K562 (cell line): ENCODE data around the gene ELK4. TPM values are rescaled to one million over a fixed set of nuclear protein-coding genes. Genes with fewer than 3 reads are reported as not detected.

Experiments
- EZH2 ChIP-seq: IDR thresholded peaks from 2 replicates; pipeline ENCODE4 v1.6.1; 2012; ENCODE audit warnings: low read depth, mild to moderate bottlenecking, inconsistent platforms, low read length, borderline replicate concordance
- HOXB6 ChIP-seq: fragments of 250-450 bp; sonication (Bioruptor Pico); IDR thresholded peaks from 2 replicates; pipeline ENCODE4 v1.5.1; 2022; ENCODE audit warnings: mild to moderate bottlenecking, borderline replicate concordance
- SMAD4 ChIP-seq: fragments of 250-450 bp; sonication (Bioruptor Pico); conservative IDR thresholded peaks from 2 replicates; pipeline ENCODE4 v1.8.0; 2021; ENCODE audit warnings: inconsistent platforms, mild to moderate bottlenecking, moderate library complexity
- SPI1 ChIP-seq: IDR thresholded peaks from 2 replicates; pipeline ENCODE4 v1.6.1; 2011; ENCODE audit warnings: low read depth, low read length, control low read depth, borderline replicate concordance
- THRB ChIP-seq: fragments of 450-650 bp; formaldehyde crosslinking; conservative IDR thresholded peaks from 2 replicates; pipeline ENCODE4 v1.4.0; 2022; ENCODE audit warnings: mild to moderate bottlenecking, missing genetic modification characterization
- ZFX ChIP-seq: sonication (generic); formaldehyde crosslinking; IDR thresholded peaks from 2 replicates; pipeline ENCODE4 v1.8.0; 2022; ENCODE audit warnings: mild to moderate bottlenecking, missing genetic modification reagents, moderate library complexity
- polyA plus RNA-seq, 8 experiments: library from polyadenylated mRNA; depleted of rRNA in 4 of 8; stranded (reverse) in 5 of 8; unstranded in 3 of 8; fragments of >200 nt; fragmentation: Nextera tagmentation in 2 of 8; fragmentation: Illumina TruSeq in 1 of 8; extraction: Ambion mirVana in 2 of 8; extraction: Trizol in 1 of 8; gene quantifications; 2 replicates each; pipeline versions ENCODE4 v1.2.1 to v1.2.3, GENCODE V29; 2011 to 2014; ENCODE audit warnings: inconsistent platforms in 1 of 8, missing spikeins in 1 of 8
- total RNA-seq, 7 experiments: library from RNA; depleted of rRNA in 6 of 7; stranded (reverse); fragments of >200 nt in 6 of 7; fragmentation: Illumina TruSeq in 2 of 7; extraction: Trizol in 2 of 7; gene quantifications; 2 replicates each; pipeline versions ENCODE4 v1.2.1 to v1.2.3, GENCODE V29; 2011 to 2021; ENCODE audit warnings: low replicate concordance in 1 of 7
- TF ChIP-seq, protein P1 (sequence below), 2 experiments: IDR thresholded peaks; 2 replicates each; pipeline ENCODE4 v1.6.1; 2012; ENCODE audit warnings: improper control_type of control experiment in 2 of 2, low read depth in 2 of 2, low read length in 2 of 2, borderline replicate concordance in 1 of 2
- TF ChIP-seq, protein P2 (sequence below): fragments of 450-650 bp; IDR thresholded peaks from 2 replicates; pipeline ENCODE4 v1.6.1; 2018; ENCODE audit not compliant: partially characterized antibody
- TF ChIP-seq, protein P3 (sequence below), 2 experiments: fragments of 450-650 bp; formaldehyde crosslinking in 1 of 2; IDR thresholded peaks; 2 replicates each; pipeline versions ENCODE4 v1.4.0 to v1.6.1; 2014 to 2020; ENCODE audit warnings: mild to moderate bottlenecking in 2 of 2, borderline replicate concordance in 1 of 2, low read depth in 1 of 2

ELK4 gene
- total and polyA plus RNA-seq, 9 of the 15 experiments (the other 6 are each of a cell fraction or from before 2014, with no cell fraction given), result 2.0 to 21.7 (median 9.2) TPM

DNA sequence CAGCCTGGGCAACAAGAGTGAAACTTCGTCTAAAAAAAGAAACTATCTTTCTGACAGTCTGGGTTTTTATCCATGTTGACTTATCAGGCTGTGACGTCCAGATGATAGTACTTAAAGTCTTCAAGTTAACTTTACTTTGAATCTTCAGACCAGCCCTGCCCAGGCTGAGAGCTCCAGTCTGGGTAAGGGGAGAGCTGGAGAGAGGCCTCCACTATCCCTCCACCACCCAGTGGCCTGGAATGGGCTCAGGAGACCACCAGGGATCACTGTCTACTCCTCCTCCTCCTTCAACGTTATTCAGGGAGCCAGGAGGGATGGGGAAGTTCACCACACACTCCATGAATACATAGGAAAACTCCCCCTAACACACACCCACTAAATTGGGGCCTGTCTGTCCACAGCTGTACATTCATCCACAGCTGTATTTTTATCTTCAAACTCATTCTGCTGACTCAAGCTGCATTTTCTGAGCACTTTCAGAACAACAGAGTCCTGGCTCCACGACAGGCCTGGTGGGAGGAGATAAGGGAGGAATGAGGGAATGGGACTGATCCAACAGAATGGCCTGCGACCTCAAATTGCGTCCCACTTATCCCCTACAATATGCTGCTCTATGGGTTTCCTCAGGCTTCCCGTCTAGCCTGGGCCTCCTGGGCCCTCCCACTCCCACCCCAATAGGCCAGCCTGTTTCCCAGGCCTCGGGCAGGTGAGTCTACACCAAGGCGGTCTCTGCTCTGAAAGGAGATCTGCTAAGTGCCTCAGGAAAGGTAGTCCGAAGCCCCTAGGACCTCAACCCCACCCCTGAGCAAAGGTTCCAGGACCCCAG is 46.7 kb upstream of the ELK4 start (continued):
- TF ChIP-seq, protein P1, sequence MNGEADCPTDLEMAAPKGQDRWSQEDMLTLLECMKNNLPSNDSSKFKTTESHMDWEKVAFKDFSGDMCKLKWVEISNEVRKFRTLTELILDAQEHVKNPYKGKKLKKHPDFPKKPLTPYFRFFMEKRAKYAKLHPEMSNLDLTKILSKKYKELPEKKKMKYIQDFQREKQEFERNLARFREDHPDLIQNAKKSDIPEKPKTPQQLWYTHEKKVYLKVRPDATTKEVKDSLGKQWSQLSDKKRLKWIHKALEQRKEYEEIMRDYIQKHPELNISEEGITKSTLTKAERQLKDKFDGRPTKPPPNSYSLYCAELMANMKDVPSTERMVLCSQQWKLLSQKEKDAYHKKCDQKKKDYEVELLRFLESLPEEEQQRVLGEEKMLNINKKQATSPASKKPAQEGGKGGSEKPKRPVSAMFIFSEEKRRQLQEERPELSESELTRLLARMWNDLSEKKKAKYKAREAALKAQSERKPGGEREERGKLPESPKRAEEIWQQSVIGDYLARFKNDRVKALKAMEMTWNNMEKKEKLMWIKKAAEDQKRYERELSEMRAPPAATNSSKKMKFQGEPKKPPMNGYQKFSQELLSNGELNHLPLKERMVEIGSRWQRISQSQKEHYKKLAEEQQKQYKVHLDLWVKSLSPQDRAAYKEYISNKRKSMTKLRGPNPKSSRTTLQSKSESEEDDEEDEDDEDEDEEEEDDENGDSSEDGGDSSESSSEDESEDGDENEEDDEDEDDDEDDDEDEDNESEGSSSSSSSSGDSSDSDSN (IDR thresholded peaks at IDR 0.05; ENCODE audit: borderline replicate concordance in 1 of 2, low read depth in 2 of 2, low read length in 2 of 2), result peak; percentile 36 to 56; a peak in 2 of 4 replicates
- TF ChIP-seq EZH2 (no peak), ZFX (CRISPR knock-in tag) (peak; percentile 69; the same call in 1 of the 2 replicates), HOXB6 (CRISPR knock-in tag) (no peak), SMAD4 (CRISPR knock-in tag) (peak; percentile 98), SPI1 (no peak), THRB (CRISPR knock-in tag) (peak; percentile 77; the same call in 1 of the 2 replicates)
- TF ChIP-seq, protein P2, sequence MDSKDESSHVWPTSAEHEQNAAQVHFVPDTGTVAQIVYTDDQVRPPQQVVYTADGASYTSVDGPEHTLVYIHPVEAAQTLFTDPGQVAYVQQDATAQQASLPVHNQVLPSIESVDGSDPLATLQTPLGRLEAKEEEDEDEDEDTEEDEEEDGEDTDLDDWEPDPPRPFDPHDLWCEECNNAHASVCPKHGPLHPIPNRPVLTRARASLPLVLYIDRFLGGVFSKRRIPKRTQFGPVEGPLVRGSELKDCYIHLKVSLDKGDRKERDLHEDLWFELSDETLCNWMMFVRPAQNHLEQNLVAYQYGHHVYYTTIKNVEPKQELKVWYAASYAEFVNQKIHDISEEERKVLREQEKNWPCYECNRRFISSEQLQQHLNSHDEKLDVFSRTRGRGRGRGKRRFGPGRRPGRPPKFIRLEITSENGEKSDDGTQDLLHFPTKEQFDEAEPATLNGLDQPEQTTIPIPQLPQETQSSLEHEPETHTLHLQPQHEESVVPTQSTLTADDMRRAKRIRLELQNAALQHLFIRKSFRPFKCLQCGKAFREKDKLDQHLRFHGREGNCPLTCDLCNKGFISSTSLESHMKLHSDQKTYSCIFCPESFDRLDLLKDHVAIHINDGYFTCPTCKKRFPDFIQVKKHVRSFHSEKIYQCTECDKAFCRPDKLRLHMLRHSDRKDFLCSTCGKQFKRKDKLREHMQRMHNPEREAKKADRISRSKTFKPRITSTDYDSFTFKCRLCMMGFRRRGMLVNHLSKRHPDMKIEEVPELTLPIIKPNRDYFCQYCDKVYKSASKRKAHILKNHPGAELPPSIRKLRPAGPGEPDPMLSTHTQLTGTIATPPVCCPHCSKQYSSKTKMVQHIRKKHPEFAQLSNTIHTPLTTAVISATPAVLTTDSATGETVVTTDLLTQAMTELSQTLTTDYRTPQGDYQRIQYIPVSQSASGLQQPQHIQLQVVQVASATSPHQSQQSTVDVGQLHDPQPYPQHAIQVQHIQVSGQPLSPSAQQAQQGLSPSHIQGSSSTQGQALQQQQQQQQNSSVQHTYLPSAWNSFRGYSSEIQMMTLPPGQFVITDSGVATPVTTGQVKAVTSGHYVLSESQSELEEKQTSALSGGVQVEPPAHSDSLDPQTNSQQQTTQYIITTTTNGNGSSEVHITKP, result peak; percentile 94
- TF ChIP-seq, protein P3, sequence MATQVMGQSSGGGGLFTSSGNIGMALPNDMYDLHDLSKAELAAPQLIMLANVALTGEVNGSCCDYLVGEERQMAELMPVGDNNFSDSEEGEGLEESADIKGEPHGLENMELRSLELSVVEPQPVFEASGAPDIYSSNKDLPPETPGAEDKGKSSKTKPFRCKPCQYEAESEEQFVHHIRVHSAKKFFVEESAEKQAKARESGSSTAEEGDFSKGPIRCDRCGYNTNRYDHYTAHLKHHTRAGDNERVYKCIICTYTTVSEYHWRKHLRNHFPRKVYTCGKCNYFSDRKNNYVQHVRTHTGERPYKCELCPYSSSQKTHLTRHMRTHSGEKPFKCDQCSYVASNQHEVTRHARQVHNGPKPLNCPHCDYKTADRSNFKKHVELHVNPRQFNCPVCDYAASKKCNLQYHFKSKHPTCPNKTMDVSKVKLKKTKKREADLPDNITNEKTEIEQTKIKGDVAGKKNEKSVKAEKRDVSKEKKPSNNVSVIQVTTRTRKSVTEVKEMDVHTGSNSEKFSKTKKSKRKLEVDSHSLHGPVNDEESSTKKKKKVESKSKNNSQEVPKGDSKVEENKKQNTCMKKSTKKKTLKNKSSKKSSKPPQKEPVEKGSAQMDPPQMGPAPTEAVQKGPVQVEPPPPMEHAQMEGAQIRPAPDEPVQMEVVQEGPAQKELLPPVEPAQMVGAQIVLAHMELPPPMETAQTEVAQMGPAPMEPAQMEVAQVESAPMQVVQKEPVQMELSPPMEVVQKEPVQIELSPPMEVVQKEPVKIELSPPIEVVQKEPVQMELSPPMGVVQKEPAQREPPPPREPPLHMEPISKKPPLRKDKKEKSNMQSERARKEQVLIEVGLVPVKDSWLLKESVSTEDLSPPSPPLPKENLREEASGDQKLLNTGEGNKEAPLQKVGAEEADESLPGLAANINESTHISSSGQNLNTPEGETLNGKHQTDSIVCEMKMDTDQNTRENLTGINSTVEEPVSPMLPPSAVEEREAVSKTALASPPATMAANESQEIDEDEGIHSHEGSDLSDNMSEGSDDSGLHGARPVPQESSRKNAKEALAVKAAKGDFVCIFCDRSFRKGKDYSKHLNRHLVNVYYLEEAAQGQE (IDR thresholded peaks at IDR 0.05; ENCODE audit: borderline replicate concordance), result peak; percentile 14; the same call in 1 of the 2 replicates
- TF ChIP-seq, protein P3 (CRISPR knock-in tag; IDR thresholded peaks at IDR 0.05; ENCODE audit: low read depth), result no peak
